Psoas muscle (tissue), 8 donors: ENCODE measurements around the gene CLIP1. TPM values are rescaled to one million over a fixed set of nuclear protein-coding genes. Genes with fewer than 3 reads are reported as not detected.
A peak's percentile ranks its signal among the peaks of the same experiment; 100 is the strongest.

Source experiments
- ATAC-seq, 4 donors: fragments of 200-7000 bp; cut with Tn5 transposase; one replicate each; pipeline ENCODE4 v1.9.1; 2020; ENCODE audit warnings: moderate library complexity in 3 of 4, mild to moderate bottlenecking in 2 of 4
- DNase-seq, 2 donors: peaks; one replicate each; pipeline ENCODE4 v3.0.0-alpha.2; 2020
- H3K27ac ChIP-seq: fragments of 200-600 bp; one replicate; pipeline ENCODE4 v1.8.0; 2022
- H3K27me3 ChIP-seq, 3 donors: fragments of 200-600 bp in 1 of 3; one replicate each; pipeline versions ENCODE4 v1.6.1 to v1.8.0; 2013 to 2022; ENCODE audit warnings: low read length in 2 of 3, mild to moderate bottlenecking in 2 of 3, moderate library complexity in 1 of 3; ENCODE audit not compliant: insufficient read depth in 3 of 3
- H3K36me3 ChIP-seq, 2 donors: fragments of 200-600 bp in 1 of 2; one replicate each; pipeline versions ENCODE4 v1.6.1 to v1.8.0; 2013 to 2022; ENCODE audit warnings: low read depth in 1 of 2, mild to moderate bottlenecking in 1 of 2, moderate library complexity in 1 of 2; ENCODE audit not compliant: insufficient read depth in 1 of 2
- H3K4me1 ChIP-seq: fragments of 200-600 bp; one replicate; pipeline ENCODE4 v1.8.0; 2022
- H3K4me3 ChIP-seq: fragments of 200-600 bp; one replicate; pipeline ENCODE4 v1.8.0; 2022; ENCODE audit warnings: mild to moderate bottlenecking
- H3K9me3 ChIP-seq: fragments of 200-600 bp; one replicate; pipeline ENCODE4 v1.8.0; 2022
- WGBS, 3 donors: extraction: QIAGEN DNeasy Blood & Tissue Kit; methylation state at CpG; one replicate each; pipeline versions ENCODE4 v1.1.6 to v1.1.7; 2013; 5-methylcytosine and 5-hydroxymethylcytosine counted together
- intact Hi-C, 2 donors: fragments of 100-400 bp; cut with DNase I; formaldehyde crosslinking; loops; one replicate each; pipeline versions ENCODE4 v1.11.0 to v1.14.2; 2022
- polyA plus RNA-seq, 3 donors: library from polyadenylated mRNA; stranded (reverse); fragments of 200-250 nt; gene quantifications; one replicate each; pipeline ENCODE4 v1.2.3, GENCODE V29; 2013
- total RNA-seq, 4 donors: library from RNA; stranded (reverse); fragmentation: NEBNext Ultra II Directional in 2 of 4; extraction: Animal tissue kit (Norgen Biotek cat#: 25700) in 2 of 4; gene quantifications; one replicate each; pipeline versions ENCODE4 v1.2.1 to v1.2.4, GENCODE V29; 2021 to 2023
- TF ChIP-seq, protein P1 (sequence below): fragments of 200-600 bp; IDR thresholded peaks from one replicate; pipeline ENCODE4 v1.8.0; 2022; ENCODE audit warnings: antibody characterized with exemption
- donor health status: healthy with polysubstance abuse.
- donor health status: DM: no; HTN: no; CAD: no; lungs with moderate emphysema.
- donor health status: Bipolar disorder and iron deficiency.
- donor health status: healthy.
- donor health status: DM: yes; HTN: yes; CAD: no.
- donor health status: DM: no; HTN: no; CAD: no.
- donor health status: DM: no; HTN: no; CAD: no.
- donor health status: DM: yes; HTN: yes; CAD: no.

Gene CLIP1
- total and polyA plus RNA-seq, 7 donors = 235 to 639 (median 458) TPM

DNA sequence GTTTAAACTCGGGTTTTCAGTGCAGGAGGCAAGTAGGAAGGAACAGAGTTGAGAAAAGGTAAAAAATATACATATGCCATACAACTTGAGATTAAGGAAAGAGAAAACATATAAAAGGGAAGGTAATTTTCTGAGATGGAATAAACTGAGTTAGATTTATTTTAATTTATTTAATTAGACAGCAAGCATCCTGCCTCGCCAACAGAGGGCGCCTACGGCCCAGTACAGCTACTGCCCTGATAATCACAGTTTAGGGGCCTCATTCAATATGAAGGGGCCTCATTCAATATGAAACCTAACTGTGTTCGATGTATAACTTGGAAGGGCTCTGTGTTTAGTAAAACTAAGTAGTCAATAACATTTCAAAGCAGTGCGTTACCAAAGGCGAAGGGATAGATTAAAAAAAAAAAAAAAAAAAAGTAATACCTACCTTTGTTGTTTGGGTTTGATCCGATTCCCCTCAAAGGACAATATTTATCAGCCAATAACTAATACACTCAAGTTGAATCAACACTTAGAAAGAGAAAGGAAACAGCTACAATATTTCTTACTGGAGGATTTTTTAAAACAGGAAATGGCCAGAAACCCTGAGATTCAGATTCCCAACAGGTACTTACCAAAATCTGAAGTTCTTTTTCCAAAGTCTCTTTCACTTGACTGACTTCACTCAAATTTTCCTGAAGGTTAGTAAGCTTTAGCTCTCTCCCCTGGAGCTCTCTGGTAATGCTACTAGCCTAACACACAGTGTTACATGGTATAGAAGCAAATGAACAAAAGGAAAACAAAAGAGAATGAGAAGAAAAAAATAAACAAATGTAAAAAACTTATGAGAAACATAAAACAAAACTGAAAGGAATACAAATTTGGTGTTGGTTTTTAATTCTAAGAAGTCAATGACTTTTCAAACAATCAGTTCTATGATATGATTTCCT, 86.2 kb downstream of the CLIP1 start:
- H3K9me3 ChIP-seq = no peaks in the 10 kb centered on the region
- ATAC-seq (peak in 2 of 4 donors; percentile 36 to 38), DNase-seq (peak in 1 of 2 donors; percentile 65)
- 85 to 92% (median 88%) methylated on average over 8 of the region's 8 CpGs for WGBS, 3 donors
- TF ChIP-seq, protein P1, sequence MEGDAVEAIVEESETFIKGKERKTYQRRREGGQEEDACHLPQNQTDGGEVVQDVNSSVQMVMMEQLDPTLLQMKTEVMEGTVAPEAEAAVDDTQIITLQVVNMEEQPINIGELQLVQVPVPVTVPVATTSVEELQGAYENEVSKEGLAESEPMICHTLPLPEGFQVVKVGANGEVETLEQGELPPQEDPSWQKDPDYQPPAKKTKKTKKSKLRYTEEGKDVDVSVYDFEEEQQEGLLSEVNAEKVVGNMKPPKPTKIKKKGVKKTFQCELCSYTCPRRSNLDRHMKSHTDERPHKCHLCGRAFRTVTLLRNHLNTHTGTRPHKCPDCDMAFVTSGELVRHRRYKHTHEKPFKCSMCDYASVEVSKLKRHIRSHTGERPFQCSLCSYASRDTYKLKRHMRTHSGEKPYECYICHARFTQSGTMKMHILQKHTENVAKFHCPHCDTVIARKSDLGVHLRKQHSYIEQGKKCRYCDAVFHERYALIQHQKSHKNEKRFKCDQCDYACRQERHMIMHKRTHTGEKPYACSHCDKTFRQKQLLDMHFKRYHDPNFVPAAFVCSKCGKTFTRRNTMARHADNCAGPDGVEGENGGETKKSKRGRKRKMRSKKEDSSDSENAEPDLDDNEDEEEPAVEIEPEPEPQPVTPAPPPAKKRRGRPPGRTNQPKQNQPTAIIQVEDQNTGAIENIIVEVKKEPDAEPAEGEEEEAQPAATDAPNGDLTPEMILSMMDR = peak; percentile 60
- no peak overlapping the region for H3K4me3 ChIP-seq
- peak overlapping the region; percentile 33 for H3K27ac ChIP-seq
- peaks cover 6% of the 10 kb centered on the region for H3K4me1 ChIP-seq
- no peaks in the 10 kb centered on the region for H3K27me3 ChIP-seq
- H3K36me3 ChIP-seq = peaks cover 18 to 100% of the 10 kb centered on the region in 2 donors
- intact Hi-C loops = loop anchor here (10.0 kb wide), 2 partner anchors 169 to 979 kb away; partner anchors contain the start of gene ZCCHC8 (in 1 of the 2)

DNA sequence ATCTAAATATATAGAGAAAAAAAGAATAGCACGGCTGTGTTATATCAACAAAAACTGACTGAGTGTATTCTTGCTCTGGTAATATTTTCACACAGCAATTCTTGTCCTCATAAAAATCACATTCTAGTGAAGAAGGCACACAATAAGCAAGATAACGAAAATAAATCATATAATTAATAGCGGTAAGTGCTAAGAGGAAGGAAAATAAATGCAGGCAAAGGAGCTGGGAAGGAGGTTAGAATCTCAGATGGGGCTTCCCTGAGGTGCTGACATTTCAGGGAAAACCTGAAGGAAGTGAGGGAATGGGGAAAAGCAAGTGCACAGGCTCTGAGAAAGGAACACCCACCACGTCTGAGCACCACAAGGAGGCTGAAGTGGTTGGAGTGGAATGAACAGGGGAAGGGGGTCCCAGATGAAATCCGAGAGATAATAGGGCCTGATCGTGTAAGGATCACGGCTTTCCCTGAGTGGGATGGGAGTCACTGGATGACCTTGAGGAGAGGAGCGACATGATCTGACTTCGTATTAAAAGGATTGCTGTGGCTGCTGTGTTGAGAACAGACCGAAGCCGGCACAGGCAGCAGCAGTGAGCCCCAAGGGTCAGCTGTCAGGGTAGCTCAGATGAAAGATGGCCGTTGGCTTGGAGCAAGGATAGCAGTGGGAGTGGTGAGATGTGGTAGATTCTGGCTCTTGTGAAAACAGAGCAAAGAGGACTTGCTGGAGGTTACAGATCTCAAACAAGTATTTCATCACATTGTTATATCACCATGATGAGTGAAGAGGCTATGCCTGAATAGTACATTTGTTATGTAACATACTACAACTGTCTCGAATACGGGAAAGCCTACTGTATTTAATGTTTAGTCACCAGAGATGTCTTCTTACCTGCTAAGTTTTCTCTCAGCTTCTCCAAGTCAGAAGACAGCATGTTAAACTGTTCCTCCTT, 89.1 kb downstream of the CLIP1 start:
- no peak overlapping the region for H3K27ac ChIP-seq
- peak; percentile 37 to 65 for DNase-seq
- no peaks in the 10 kb centered on the region for H3K9me3 ChIP-seq
- 73 to 85% (median 80%) methylated on average over 14 of the region's 14 CpGs for WGBS, 3 donors
- intact Hi-C loops = loop anchor here (5.0 to 10.0 kb wide), 3 partner anchors 171 to 981 kb away; partner anchors contain the start of gene ZCCHC8 (in 1 of the 2)
- TF ChIP-seq, protein P1 = no peak
- H3K27me3 ChIP-seq = no peaks in the 10 kb centered on the region
- H3K4me1 ChIP-seq = peaks cover 6% of the 10 kb centered on the region
- peak; percentile 26 to 83 (median 49) for ATAC-seq
- H3K4me3 ChIP-seq = no peak overlapping the region
- peaks cover 12 to 100% of the 10 kb centered on the region in 2 donors for H3K36me3 ChIP-seq

- Histone ChIP-seq H3K4me1 (peaks cover 3% of the 10 kb centered on the region), H3K27ac (no peak overlapping the region), H3K9me3 (no peaks in the 10 kb centered on the region), H3K36me3 (peaks cover 8 to 100% of the 10 kb centered on the region in 2 donors), H3K27me3 (no peaks in the 10 kb centered on the region), H3K4me3 (no peak overlapping the region)
- DNase-seq (no peak), ATAC-seq (peak in 2 of 4 donors; percentile 1 to 11)
- intact Hi-C loops = loop anchor here in 1 of 2 donors (10.0 kb wide), 1 partner anchor 447 kb away; the partner anchor contains the start of gene CCDC62
- WGBS, 3 donors = 66 to 80% (median 76%) methylated on average over 18 of the region's 18 CpGs
- TF ChIP-seq, protein P1 = no peak
These were observed 94.7 kb downstream of the CLIP1 start for GRCh38 chr12:122327494-122328385.

DNA sequence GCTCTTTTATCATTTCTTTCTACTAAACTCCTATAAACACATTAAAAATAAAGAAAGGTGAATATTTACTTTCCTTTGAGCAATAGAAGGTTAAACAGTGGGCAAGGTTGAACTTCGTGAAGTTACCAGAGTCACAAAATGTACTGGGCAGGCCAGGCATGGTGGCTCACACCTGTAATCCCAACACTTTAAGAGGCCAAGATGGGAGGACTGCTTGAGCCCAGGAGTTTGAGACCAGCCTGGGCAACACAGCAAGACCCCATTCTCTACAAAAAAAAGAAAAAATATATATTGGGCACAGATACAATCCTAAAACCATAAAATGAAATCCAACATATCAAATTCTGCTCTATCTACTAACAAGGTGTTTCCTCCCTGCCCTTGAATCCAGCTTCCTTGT, 95.5 kb downstream of the CLIP1 start:
- intact Hi-C loops = loop anchor here in 1 of 2 donors (10.0 kb wide), 1 partner anchor 448 kb away; the partner anchor contains the start of gene CCDC62
- Histone ChIP-seq H3K27ac (no peak overlapping the region), H3K4me1 (peaks cover 3% of the 10 kb centered on the region), H3K9me3 (no peaks in the 10 kb centered on the region), H3K36me3 (peaks cover 15 to 100% of the 10 kb centered on the region in 2 donors), H3K27me3 (no peaks in the 10 kb centered on the region), H3K4me3 (no peak overlapping the region)
- TF ChIP-seq, protein P1 = no peak
- WGBS, 3 donors = 64 to 95% (median 81%) methylated on average over 1 of the region's 1 CpG
- DNase-seq (no peak), ATAC-seq (no peak)
